GM21737 (cell line): ENCODE measurements around the gene CKS1B.

Experiments
- ATAC-seq: cut with Tn5 transposase; IDR thresholded peaks from one replicate; pipeline ENCODE4 v1.9.1; 2021; ENCODE audit warnings: mild to moderate bottlenecking, moderate library complexity; ENCODE audit not compliant: unreplicated experiment

CKS1B gene

GRCh38 chr1:155000411-155000725 is 25.9 kb downstream of the CKS1B start:
- ATAC-seq = no peak

GRCh38 chr1:155000726-155001424 is 26.4 kb downstream of the CKS1B start:
- ATAC-seq = peak; percentile 41

- ATAC-seq = no peak
Observed at GRCh38 chr1:155001425-155001674, 26.9 kb downstream of the CKS1B start.

GRCh38 chr1:155001675-155002463 is 27.4 kb downstream of the CKS1B start:
- ATAC-seq = peak; percentile 49

- ATAC-seq = no peak
Observed at GRCh38 chr1:155002464-155003226, 28.2 kb downstream of the CKS1B start, which contains the start of gene ZBTB7B. Gene ZBTB7B (plus strand): TSS chr1:155002802. CDS start chr1:155014661, 11,859 bp downstream.

- ATAC-seq = no peak
Observed at GRCh38 chr1:155003227-155003765, 28.8 kb downstream of the CKS1B start.

- no peak for ATAC-seq
Observed at GRCh38 chr1:155003766-155004351, 29.4 kb downstream of the CKS1B start.

- ATAC-seq = no peak
Observed at GRCh38 chr1:155004352-155005075, 30.0 kb downstream of the CKS1B start.

GRCh38 chr1:155005076-155006011 is 30.9 kb downstream of the CKS1B start:
- ATAC-seq = no peak

- ATAC-seq = no peak
Observed at GRCh38 chr1:155006601-155007101, 32.2 kb downstream of the CKS1B start.

GRCh38 chr1:155007251-155007828 is 32.9 kb downstream of the CKS1B start:
- no peak for ATAC-seq

- ATAC-seq = no peak
Observed at GRCh38 chr1:155008015-155008941, 33.8 kb downstream of the CKS1B start.

GRCh38 chr1:155009221-155009711 is 34.8 kb downstream of the CKS1B start:
- no peak for ATAC-seq

- ATAC-seq = no peak
Observed at GRCh38 chr1:155009742-155010141, 35.3 kb downstream of the CKS1B start.

GRCh38 chr1:155010211-155010918 is 35.9 kb downstream of the CKS1B start:
- ATAC-seq = no peak

GRCh38 chr1:155011004-155011416 is 36.5 kb downstream of the CKS1B start:
- no peak for ATAC-seq

GRCh38 chr1:155011437-155012025 is 37.0 kb downstream of the CKS1B start:
- ATAC-seq = no peak
